ENCODE results near the gene DDX49.
A peak's percentile ranks its signal among the peaks of the same experiment; 100 is the strongest.
"Not testable (repeated sequence)": the region's sequence is repeated elsewhere in the genome, so short reads cannot be mapped to it uniquely, and the experiment has no call there.

DDX49 gene

GRCh38 chr19:18910801-18911436 lies 8.6 kb upstream of the DDX49 start:
- no peak for DNase-seq (ENCODE audit: low read depth in 2 of 2)

GRCh38 chr19:18912933-18913332 lies 6.6 kb upstream of the DDX49 start:
- DNase-seq (ENCODE audit: low read depth in 2 of 2) = no peak

- DNase-seq (ENCODE audit: low read depth in 2 of 2) = no peak
These were observed 6.0 kb upstream of the DDX49 start for GRCh38 chr19:18913466-18913865.

GRCh38 chr19:18915639-18916038 lies 3.9 kb upstream of the DDX49 start:
- DNase-seq (ENCODE audit: low read depth in 2 of 2) = no peak

GRCh38 chr19:18917593-18917992 lies 1.9 kb upstream of the DDX49 start:
- not testable (repeated sequence) for DNase-seq (ENCODE audit: low read depth in 2 of 2)

- DNase-seq (ENCODE audit: low read depth in 2 of 2) = no peak
These were observed 342 bp downstream of the DDX49 start for GRCh38 chr19:18919900-18920214.

- DNase-seq (ENCODE audit: low read depth in 2 of 2) = no peak
These were observed 885 bp downstream of the DDX49 start for GRCh38 chr19:18920400-18920799.

- no peak for DNase-seq (ENCODE audit: low read depth in 2 of 2)
These were observed 2.1 kb downstream of the DDX49 start for GRCh38 chr19:18921593-18921992.

- DNase-seq (ENCODE audit: low read depth in 2 of 2) = no peak
These were observed 2.9 kb downstream of the DDX49 start for GRCh38 chr19:18922228-18922985.

- DNase-seq (ENCODE audit: low read depth in 2 of 2) = no peak
These were observed 5.2 kb downstream of the DDX49 start for GRCh38 chr19:18924684-18925213.

GRCh38 chr19:18928018-18928805 lies 8.7 kb downstream of the DDX49 start:
- DNase-seq (ENCODE audit: low read depth in 2 of 2) = no peak

GRCh38 chr19:18929311-18929710 lies 9.8 kb downstream of the DDX49 start:
- DNase-seq (ENCODE audit: low read depth in 2 of 2) = no peak

GRCh38 chr19:18931316-18932162 lies 12.0 kb downstream of the DDX49 start:
- no peak for DNase-seq (ENCODE audit: low read depth in 2 of 2)

GRCh38 chr19:18932216-18932841 lies 12.8 kb downstream of the DDX49 start:
- DNase-seq (ENCODE audit: low read depth in 2 of 2) = peak; percentile 82 to 87

GRCh38 chr19:18933297-18933696 lies 13.8 kb downstream of the DDX49 start:
- DNase-seq (ENCODE audit: low read depth in 2 of 2) = no peak

- DNase-seq (ENCODE audit: low read depth in 2 of 2) = no peak
These were observed 19.6 kb downstream of the DDX49 start for GRCh38 chr19:18939163-18939562.

GRCh38 chr19:18939922-18940768 lies 20.6 kb downstream of the DDX49 start:
- no peak for DNase-seq (ENCODE audit: low read depth in 2 of 2)

GRCh38 chr19:18940769-18941627 lies 21.5 kb downstream of the DDX49 start, which contains the start of gene HOMER3:
Gene HOMER3 (minus strand): TSS chr19:18941217. CDS start chr19:18938982, 2,235 bp downstream.
- DNase-seq (ENCODE audit: low read depth in 2 of 2) = peak; percentile 57 to 69

All from activated CD4-positive, alpha-beta T cell treated with anti-CD3 and anti-CD28 coated beads for 24 hours (primary cell).